Gastrocnemius medialis (tissue), 4 donors: Measurements from ENCODE around the gene PLPP4. TPM values are rescaled to one million over a fixed set of nuclear protein-coding genes. Genes with fewer than 3 reads are reported as not detected.

Experiments
- ATAC-seq, 2 donors: fragments of 150-250 bp; one replicate each; pipeline ENCODE4 v1.9.1; 2016
- DNase-seq, 2 donors: peaks; one replicate each; pipeline ENCODE4 v3.0.0-alpha.2; 2019
- H3K27ac ChIP-seq, 4 donors: fragments of 200-600 bp; sonication (generic); 1 replicate in 1 of 4; 2 replicates in 3 of 4; pipeline ENCODE4 v1.5.1; 2016 to 2018; ENCODE audit warnings: mild to moderate bottlenecking in 2 of 4, moderate library complexity in 1 of 4
- H3K27me3 ChIP-seq, 3 donors: fragments of 200-600 bp; sonication (generic) in 2 of 3; 1 replicate in 1 of 3; 2 replicates in 2 of 3; pipeline versions ENCODE4 v1.5.1 to v1.6.0; 2016 to 2019; ENCODE audit warnings: mild to moderate bottlenecking in 1 of 3, moderate library complexity in 1 of 3
- H3K36me3 ChIP-seq, 2 donors: fragments of 200-600 bp; sonication (generic) in 1 of 2; one replicate each; pipeline ENCODE4 v1.5.1; 2017 to 2018
- H3K4me1 ChIP-seq, 2 donors: fragments of 200-600 bp; sonication (generic) in 1 of 2; one replicate each; pipeline ENCODE4 v1.5.1; 2016 to 2017; ENCODE audit warnings: mild to moderate bottlenecking in 2 of 2
- H3K4me3 ChIP-seq, 4 donors: fragments of 200-600 bp; sonication (generic) in 3 of 4; 1 replicate in 1 of 4; 2 replicates in 3 of 4; pipeline ENCODE4 v1.5.1; 2016 to 2019; ENCODE audit warnings: mild to moderate bottlenecking in 2 of 4
- H3K9me3 ChIP-seq, 3 donors: fragments of 200-600 bp; sonication (generic) in 2 of 3; 1 replicate in 1 of 3; 2 replicates in 2 of 3; pipeline ENCODE4 v1.5.1; 2016 to 2019
- POLR2A ChIP-seq, 2 donors: fragments of 450-650 bp; IDR thresholded peaks; one replicate each; pipeline ENCODE4 v1.6.1; 2017; ENCODE audit warnings: antibody characterized with exemption in 2 of 2, mild to moderate bottlenecking in 2 of 2, moderate library complexity in 2 of 2
- in situ Hi-C, 4 donors: fragments of 200-750 bp; cut with MboI; loops; one replicate each; pipeline versions ENCODE4 v1.15.0 to v1.8.0; 2017; ENCODE audit warnings: low sequenced_read_pairs in 4 of 4
- intact Hi-C: fragments of 100-400 bp; cut with DNase I; formaldehyde crosslinking; loops from one replicate; pipeline ENCODE4 v1.15.1; 2023; ENCODE audit warnings: low total_unique reads
- total RNA-seq, 4 donors: library from RNA; depleted of rRNA; stranded (reverse); fragments of >200 nt; gene quantifications; one replicate each; pipeline versions ENCODE4 v1.1.0 to v1.2.3, GENCODE V29; 2016
- TF ChIP-seq, protein P1 (sequence below), 5 experiments: fragments of 450-650 bp in 3 of 5; fragments of 200-600 bp in 2 of 5; sonication (generic) in 2 of 5; IDR thresholded peaks in 4 of 5; conservative IDR thresholded peaks in 1 of 5; 1 replicate in 4 of 5; 2 replicates in 1 of 5; pipeline ENCODE4 v1.5.1; 2016 to 2019; ENCODE audit warnings: antibody characterized with exemption in 5 of 5, mild to moderate bottlenecking in 3 of 5, moderate library complexity in 3 of 5

PLPP4 gene
- total RNA-seq, 4 donors from 2014 or later, result not detected

DNA sequence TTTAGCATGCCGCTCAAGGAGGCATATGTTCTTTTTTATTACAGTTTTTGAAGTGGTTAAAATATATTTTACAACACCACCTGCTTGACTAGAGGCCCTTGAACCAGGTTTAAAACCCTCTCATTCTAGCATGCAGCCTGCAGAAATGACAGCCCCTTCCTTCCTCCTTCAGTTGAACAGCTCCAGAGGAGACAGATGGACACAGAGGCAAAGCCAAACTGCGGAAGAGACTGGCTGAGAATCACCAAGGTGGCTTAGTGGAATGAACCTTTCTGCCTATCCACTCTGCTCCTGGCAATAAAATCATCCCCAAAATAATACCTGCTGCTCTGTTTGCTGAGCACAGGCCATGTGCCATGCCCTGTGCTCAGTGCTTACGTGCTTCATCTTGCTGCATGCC is 23.9 kb upstream of the PLPP4 start:
- Histone ChIP-seq H3K36me3 (no peaks in the 10 kb centered on the region), H3K9me3 (no peaks in the 10 kb centered on the region), H3K4me1 (no peaks in the 10 kb centered on the region), H3K27me3 (no peaks in the 10 kb centered on the region), H3K27ac (no peak overlapping the region), H3K4me3 (no peak overlapping the region)
- TF ChIP-seq POLR2A (IDR thresholded peaks at IDR 0.05), result no peak
- TF ChIP-seq, protein P1, sequence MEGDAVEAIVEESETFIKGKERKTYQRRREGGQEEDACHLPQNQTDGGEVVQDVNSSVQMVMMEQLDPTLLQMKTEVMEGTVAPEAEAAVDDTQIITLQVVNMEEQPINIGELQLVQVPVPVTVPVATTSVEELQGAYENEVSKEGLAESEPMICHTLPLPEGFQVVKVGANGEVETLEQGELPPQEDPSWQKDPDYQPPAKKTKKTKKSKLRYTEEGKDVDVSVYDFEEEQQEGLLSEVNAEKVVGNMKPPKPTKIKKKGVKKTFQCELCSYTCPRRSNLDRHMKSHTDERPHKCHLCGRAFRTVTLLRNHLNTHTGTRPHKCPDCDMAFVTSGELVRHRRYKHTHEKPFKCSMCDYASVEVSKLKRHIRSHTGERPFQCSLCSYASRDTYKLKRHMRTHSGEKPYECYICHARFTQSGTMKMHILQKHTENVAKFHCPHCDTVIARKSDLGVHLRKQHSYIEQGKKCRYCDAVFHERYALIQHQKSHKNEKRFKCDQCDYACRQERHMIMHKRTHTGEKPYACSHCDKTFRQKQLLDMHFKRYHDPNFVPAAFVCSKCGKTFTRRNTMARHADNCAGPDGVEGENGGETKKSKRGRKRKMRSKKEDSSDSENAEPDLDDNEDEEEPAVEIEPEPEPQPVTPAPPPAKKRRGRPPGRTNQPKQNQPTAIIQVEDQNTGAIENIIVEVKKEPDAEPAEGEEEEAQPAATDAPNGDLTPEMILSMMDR (IDR thresholded peaks at IDR 0.05 in 4 of 5, conservative IDR thresholded peaks at IDR 0.05 in 1 of 5), result no peak
- in situ Hi-C loops, result no loop called here
- intact Hi-C loops, result no loop called here
- ATAC-seq (no peak), DNase-seq (no peak)

DNA sequence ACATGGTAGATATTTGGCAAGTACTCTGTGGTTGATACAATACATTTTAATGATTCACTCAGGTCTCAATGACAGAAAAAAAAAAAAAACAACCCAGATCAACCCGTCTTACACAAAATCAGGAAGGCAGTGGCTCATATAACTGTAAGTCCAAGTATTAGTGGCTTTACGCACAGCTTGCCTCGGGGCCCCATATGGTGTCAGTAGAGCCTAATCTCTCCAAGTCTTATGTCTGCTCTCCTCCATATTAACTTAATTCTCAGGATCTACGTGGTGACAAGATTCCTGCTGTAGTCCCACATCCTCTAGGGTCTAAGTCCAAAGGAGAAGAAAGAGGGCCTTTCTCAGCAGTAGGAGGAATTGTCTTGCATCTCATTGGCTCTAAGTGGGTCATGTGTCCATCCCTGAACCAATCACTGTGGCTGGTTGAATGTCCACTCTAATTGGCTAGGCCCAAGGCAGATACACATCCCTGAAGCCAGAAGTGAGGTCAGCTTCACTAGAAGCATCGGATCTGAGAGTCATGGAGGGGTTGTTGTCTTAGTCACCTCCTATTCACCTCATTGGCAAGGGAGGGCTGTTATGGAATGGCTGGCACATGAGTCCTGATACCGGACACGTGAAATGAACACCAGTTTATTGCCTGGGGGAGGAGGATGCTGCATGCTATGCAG is 20.5 kb upstream of the PLPP4 start:
- DNase-seq (no peak), ATAC-seq (no peak)
- no peaks in the 10 kb centered on the region for H3K4me1 ChIP-seq
- in situ Hi-C loops (no loop called here), intact Hi-C loops (no loop called here)
- H3K36me3 ChIP-seq, result no peaks in the 10 kb centered on the region
- H3K27me3 ChIP-seq, result no peaks in the 10 kb centered on the region
- no peak overlapping the region for H3K4me3 ChIP-seq
- TF ChIP-seq, protein P1 (IDR thresholded peaks at IDR 0.05 in 4 of 5, conservative IDR thresholded peaks at IDR 0.05 in 1 of 5), result no peak
- no peak for TF ChIP-seq POLR2A (IDR thresholded peaks at IDR 0.05)
- H3K27ac ChIP-seq, result no peak overlapping the region
- no peaks in the 10 kb centered on the region for H3K9me3 ChIP-seq

DNA sequence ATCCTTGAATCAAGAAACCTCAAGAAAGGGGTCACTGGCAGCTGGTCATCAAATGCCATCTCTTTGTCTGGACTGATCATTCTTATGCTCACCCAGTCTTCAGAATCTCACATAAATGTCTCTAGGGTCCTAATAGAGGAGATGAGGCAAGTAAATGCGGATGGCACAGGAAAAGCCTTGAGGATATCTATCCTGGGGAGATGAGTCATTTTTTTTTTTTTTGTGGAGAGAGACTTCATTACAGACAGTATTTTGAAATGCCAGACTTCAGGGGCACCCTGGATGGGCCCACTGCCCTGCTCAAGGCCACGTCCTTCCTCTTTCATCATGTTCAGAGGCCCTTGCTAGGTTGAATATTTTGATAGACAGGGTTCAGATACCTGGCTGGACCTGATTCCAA is 19.5 kb upstream of the PLPP4 start:
- Histone ChIP-seq H3K9me3 (no peaks in the 10 kb centered on the region), H3K27ac (no peak overlapping the region), H3K4me1 (no peaks in the 10 kb centered on the region), H3K4me3 (no peak overlapping the region), H3K27me3 (no peaks in the 10 kb centered on the region), H3K36me3 (no peaks in the 10 kb centered on the region)
- ATAC-seq, result no peak
- no peak for DNase-seq
- intact Hi-C loops, result no loop called here
- in situ Hi-C loops, result no loop called here
- TF ChIP-seq POLR2A (IDR thresholded peaks at IDR 0.05), result no peak
- TF ChIP-seq, protein P1 (IDR thresholded peaks at IDR 0.05 in 4 of 5, conservative IDR thresholded peaks at IDR 0.05 in 1 of 5), result no peak

DNA sequence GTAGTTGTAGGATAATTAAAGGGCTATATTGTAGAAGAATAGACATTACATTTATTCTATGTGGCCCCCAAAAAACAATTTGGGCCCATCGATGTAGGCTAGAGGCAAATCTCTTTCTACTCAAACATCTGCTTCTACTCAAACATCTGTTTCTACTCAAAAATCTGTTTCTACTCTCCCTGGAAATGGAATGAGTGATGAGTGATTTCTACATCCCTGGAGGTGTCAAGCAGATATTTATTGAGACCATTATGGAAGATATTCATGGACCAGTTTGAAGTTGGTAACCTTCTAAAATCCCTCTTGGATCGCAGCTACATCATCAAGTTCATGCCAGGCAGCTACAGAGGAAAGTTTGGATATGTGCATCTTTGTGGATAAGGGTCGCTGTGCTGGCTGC is 5.1 kb upstream of the PLPP4 start:
- no peak for ATAC-seq
- intact Hi-C loops (no loop called here), in situ Hi-C loops (no loop called here)
- H3K36me3 ChIP-seq, result no peaks in the 10 kb centered on the region
- no peaks in the 10 kb centered on the region for H3K9me3 ChIP-seq
- DNase-seq, result no peak
- H3K27me3 ChIP-seq, result peaks cover 0 to 6% (median 5%) of the 10 kb centered on the region in 3 donors
- TF ChIP-seq, protein P1 (IDR thresholded peaks at IDR 0.05 in 4 of 5, conservative IDR thresholded peaks at IDR 0.05 in 1 of 5), result no peak
- no peak for TF ChIP-seq POLR2A (IDR thresholded peaks at IDR 0.05)
- no peak overlapping the region for H3K27ac ChIP-seq
- H3K4me1 ChIP-seq, result no peaks in the 10 kb centered on the region
- no peak overlapping the region for H3K4me3 ChIP-seq

DNA sequence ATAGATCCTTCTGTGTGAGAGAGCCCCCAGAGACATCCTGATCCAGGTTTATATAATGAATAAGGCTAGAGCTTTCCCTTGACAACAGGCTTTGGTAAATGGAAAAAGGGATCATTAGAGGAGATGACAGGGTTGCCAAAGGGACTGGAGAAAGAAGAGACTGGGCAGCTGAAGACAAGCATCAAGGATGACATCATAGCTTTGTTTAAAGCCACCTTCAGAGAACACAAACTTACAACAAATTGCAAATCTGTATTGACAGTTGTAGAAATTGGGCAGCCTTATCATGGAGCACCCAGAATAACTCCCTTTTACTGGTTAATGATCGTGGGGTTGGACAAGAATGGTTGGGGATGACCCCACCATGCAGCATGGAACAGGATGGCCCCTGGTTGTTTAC is 3.7 kb upstream of the PLPP4 start:
- H3K4me3 ChIP-seq, result no peak overlapping the region
- intact Hi-C loops (no loop called here), in situ Hi-C loops (no loop called here)
- DNase-seq (no peak), ATAC-seq (no peak)
- TF ChIP-seq, protein P1 (IDR thresholded peaks at IDR 0.05 in 4 of 5, conservative IDR thresholded peaks at IDR 0.05 in 1 of 5), result no peak
- TF ChIP-seq POLR2A (IDR thresholded peaks at IDR 0.05), result no peak
- H3K4me1 ChIP-seq, result no peaks in the 10 kb centered on the region
- no peaks in the 10 kb centered on the region for H3K36me3 ChIP-seq
- no peaks in the 10 kb centered on the region for H3K9me3 ChIP-seq
- no peak overlapping the region for H3K27ac ChIP-seq
- H3K27me3 ChIP-seq, result peaks cover 9 to 18% (median 17%) of the 10 kb centered on the region in 3 donors
